ENCODE data around the gene LRMDA.

GRCh38 chr10:76040830-76041220 is 609.4 kb downstream of the LRMDA start:
- TF ChIP-seq, protein P1, sequence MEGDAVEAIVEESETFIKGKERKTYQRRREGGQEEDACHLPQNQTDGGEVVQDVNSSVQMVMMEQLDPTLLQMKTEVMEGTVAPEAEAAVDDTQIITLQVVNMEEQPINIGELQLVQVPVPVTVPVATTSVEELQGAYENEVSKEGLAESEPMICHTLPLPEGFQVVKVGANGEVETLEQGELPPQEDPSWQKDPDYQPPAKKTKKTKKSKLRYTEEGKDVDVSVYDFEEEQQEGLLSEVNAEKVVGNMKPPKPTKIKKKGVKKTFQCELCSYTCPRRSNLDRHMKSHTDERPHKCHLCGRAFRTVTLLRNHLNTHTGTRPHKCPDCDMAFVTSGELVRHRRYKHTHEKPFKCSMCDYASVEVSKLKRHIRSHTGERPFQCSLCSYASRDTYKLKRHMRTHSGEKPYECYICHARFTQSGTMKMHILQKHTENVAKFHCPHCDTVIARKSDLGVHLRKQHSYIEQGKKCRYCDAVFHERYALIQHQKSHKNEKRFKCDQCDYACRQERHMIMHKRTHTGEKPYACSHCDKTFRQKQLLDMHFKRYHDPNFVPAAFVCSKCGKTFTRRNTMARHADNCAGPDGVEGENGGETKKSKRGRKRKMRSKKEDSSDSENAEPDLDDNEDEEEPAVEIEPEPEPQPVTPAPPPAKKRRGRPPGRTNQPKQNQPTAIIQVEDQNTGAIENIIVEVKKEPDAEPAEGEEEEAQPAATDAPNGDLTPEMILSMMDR (conservative IDR thresholded peaks at IDR 0.05; ENCODE audit: low read depth, low read length) = no peak
- no peak for TF ChIP-seq EZH2 (IDR thresholded peaks at IDR 0.05; ENCODE audit: borderline replicate concordance, low read depth, low read length, poor library complexity, severe bottlenecking)
